ENCODE results near the gene VPS35L.

The VPS35L gene

GRCh38 chr16:19691161-19691711 is 135.7 kb downstream of the VPS35L start:
- DNase-seq (ENCODE audit: low read depth in 2 of 2): no peak

- DNase-seq (ENCODE audit: low read depth in 2 of 2): no peak
These were observed 139.5 kb downstream of the VPS35L start for GRCh38 chr16:19694989-19695388.

- DNase-seq (ENCODE audit: low read depth in 2 of 2): peak in 1 of 2 donors; percentile 22
These were observed 140.8 kb downstream of the VPS35L start for GRCh38 chr16:19696328-19696727.

GRCh38 chr16:19696961-19697360 is 141.5 kb downstream of the VPS35L start:
- DNase-seq (ENCODE audit: low read depth in 2 of 2): no peak

GRCh38 chr16:19697756-19698318 is 142.3 kb downstream of the VPS35L start:
- no peak for DNase-seq (ENCODE audit: low read depth in 2 of 2)

GRCh38 chr16:19698480-19699465 is 143.3 kb downstream of the VPS35L start:
- DNase-seq (ENCODE audit: low read depth in 2 of 2): no peak

GRCh38 chr16:19699472-19699871 is 144.0 kb downstream of the VPS35L start:
- no peak for DNase-seq (ENCODE audit: low read depth in 2 of 2)

GRCh38 chr16:19700319-19700781 is 144.8 kb downstream of the VPS35L start:
- no peak for DNase-seq (ENCODE audit: low read depth in 2 of 2)

GRCh38 chr16:19701091-19701490 is 145.6 kb downstream of the VPS35L start:
- DNase-seq (ENCODE audit: low read depth in 2 of 2): no peak

GRCh38 chr16:19703172-19703889 is 147.8 kb downstream of the VPS35L start:
- no peak for DNase-seq (ENCODE audit: low read depth in 2 of 2)

- no peak for DNase-seq (ENCODE audit: low read depth in 2 of 2)
These were observed 149.0 kb downstream of the VPS35L start for GRCh38 chr16:19704321-19705145.

GRCh38 chr16:19705146-19705501 is 149.6 kb downstream of the VPS35L start:
- DNase-seq (ENCODE audit: low read depth in 2 of 2): no peak

- no peak for DNase-seq (ENCODE audit: low read depth in 2 of 2)
These were observed 150.3 kb downstream of the VPS35L start for GRCh38 chr16:19705843-19706242.

- no peak for DNase-seq (ENCODE audit: low read depth in 2 of 2)
These were observed 151.3 kb downstream of the VPS35L start for GRCh38 chr16:19706846-19707245.

- no peak for DNase-seq (ENCODE audit: low read depth in 2 of 2)
These were observed 152.2 kb downstream of the VPS35L start for GRCh38 chr16:19707569-19708295.

GRCh38 chr16:19708296-19709205 is 153.0 kb downstream of the VPS35L start:
- DNase-seq (ENCODE audit: low read depth in 2 of 2): no peak

- no peak for DNase-seq (ENCODE audit: low read depth in 2 of 2)
These were observed 154.1 kb downstream of the VPS35L start for GRCh38 chr16:19709381-19710136.

GRCh38 chr16:19710191-19710908 is 154.8 kb downstream of the VPS35L start:
- no peak for DNase-seq (ENCODE audit: low read depth in 2 of 2)

Data from stimulated activated CD4-positive, alpha-beta T cell treated with anti-CD3 and anti-CD28 coated beads, Interleukin-1b, Interleukin-23, amount 100 ng/mL, for 1 hour (primary cell).